Panc1 (cell line): ENCODE results near the gene AATK.

Experiments used
- CTCF ChIP-seq: fragments of 450-650 bp; IDR thresholded peaks from 2 replicates; pipeline ENCODE4 v1.5.1; 2017; ENCODE audit warnings: mild to moderate bottlenecking
- POLR2AphosphoS5 ChIP-seq: IDR thresholded peaks from 2 replicates; pipeline ENCODE4 v1.6.1; 2012; ENCODE audit warnings: mild to moderate bottlenecking, low read depth, low read length, moderate library complexity
- REST ChIP-seq, 2 experiments: IDR thresholded peaks; 2 replicates each; pipeline ENCODE4 v1.6.1; 2011 to 2012; ENCODE audit warnings: low read depth in 2 of 2, control low read depth in 1 of 2, low read length in 1 of 2, mild to moderate bottlenecking in 1 of 2, moderate library complexity in 1 of 2; ENCODE audit not compliant: insufficient read depth in 1 of 2
- SIN3A ChIP-seq: IDR thresholded peaks from 2 replicates; pipeline ENCODE4 v1.6.1; 2012; ENCODE audit warnings: low read depth, mild to moderate bottlenecking, low read length, moderate library complexity, borderline replicate concordance; ENCODE audit not compliant: insufficient read depth
- TCF7L2 ChIP-seq: IDR thresholded peaks from 2 replicates; pipeline ENCODE4 v1.6.1; 2011; ENCODE audit warnings: mild to moderate bottlenecking, low read depth, low read length, inconsistent platforms

GRCh38 chr17:81178136-81179091 lies 12.4 kb upstream of the AATK start:
- TF ChIP-seq CTCF (no peak), POLR2AphosphoS5 (no peak), REST (IDR thresholded peaks at IDR 0.05; ENCODE audit: insufficient read depth in 1 of 2, low read depth in 2 of 2, low read length in 1 of 2) (no peak), TCF7L2 (no peak), SIN3A (no peak)
